HG02642 (cell line): ENCODE measurements around the gene ANO4.
"Not testable (repeated sequence)": the region's sequence is repeated elsewhere in the genome, so short reads cannot be mapped to it uniquely, and the experiment has no call there.

Experiments
- ATAC-seq: cut with Tn5 transposase; IDR thresholded peaks from one replicate; pipeline ENCODE4 v1.9.1; 2021; ENCODE audit warnings: mild to moderate bottlenecking; ENCODE audit not compliant: unreplicated experiment, poor library complexity

ANO4 gene

DNA sequence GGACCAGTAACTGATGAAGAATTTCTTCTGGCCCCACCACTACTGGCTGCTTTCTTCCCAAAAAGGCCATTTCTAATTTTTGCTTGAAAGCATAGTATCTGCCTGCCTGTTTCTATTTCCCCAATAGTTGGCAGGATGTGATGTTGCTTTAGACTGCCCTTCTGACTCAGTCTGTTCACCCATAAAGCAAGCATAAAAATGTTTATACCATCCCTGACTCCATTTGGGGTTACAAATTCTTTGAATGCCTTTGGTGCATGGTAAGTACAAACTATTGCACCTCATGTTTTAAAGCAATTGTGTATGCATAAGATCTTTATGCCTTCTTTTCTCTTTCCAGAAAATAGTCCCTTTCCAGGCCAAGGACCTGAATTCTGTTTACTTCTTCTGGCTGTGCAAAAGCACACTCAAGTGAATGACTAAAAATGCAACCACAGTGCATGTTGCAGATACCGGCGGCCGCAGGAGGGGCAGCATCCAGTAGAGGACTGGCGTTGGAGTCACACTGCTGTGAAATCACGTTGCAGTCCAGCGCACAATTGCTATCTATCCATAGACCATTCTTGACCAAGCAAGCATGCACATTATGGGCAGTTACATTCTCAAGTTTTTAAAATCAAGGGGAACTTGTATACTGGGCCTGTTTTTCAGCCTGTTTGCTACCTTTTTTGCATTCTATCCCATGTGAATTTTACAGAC, 333.1 kb downstream of the ANO4 start:
- no peak for ATAC-seq

DNA sequence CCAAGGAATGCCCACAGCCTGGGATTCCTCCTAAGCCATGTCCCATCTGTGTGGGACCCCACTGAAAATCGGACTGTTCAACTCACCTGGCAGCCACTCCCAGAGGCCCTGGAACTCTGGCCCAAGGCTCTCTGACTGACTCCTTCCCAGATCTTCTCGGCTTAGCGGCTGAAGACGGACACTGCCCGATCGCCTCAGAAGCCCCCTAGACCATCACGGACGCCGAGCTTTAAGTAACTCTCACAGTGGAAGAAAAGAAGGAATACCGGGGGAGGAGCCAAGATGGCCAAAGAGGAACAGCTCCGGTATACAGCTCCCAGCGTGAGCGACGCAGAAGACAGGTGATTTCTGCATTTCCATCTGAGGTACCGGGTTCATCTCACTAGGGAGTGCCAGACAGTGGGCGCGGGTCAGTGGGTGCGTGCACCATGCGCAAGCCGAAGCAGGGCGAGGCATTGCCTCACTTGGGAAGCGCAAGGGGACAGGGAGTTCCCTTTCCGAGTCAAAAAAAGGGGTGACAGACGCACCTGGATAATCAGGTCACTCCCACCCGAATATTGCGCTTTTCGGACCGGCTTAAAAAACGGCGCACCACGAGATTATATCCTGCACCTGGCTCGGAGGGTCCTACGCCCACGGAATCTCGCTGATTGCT, 351.3 kb downstream of the ANO4 start:
- ATAC-seq = not testable (repeated sequence)

DNA sequence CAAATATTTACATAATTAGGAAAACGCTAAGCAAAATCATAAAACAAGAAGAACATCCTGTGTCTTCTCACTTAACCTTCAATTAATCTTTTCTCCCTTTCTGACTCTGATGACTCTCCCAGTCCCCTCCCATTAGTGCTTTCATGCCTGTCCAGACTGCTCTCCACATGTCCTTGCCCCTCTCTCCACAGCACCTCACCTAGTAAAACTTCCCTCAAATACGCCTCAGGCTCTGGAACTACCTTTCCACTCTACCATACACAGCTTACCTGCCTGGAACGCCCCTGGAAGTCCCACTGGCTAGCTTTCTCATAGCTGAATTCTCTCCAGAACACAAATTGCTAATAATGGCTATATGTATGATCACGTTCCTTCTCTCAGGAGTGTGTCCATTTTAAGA, 370.7 kb downstream of the ANO4 start:
- ATAC-seq = no peak

DNA sequence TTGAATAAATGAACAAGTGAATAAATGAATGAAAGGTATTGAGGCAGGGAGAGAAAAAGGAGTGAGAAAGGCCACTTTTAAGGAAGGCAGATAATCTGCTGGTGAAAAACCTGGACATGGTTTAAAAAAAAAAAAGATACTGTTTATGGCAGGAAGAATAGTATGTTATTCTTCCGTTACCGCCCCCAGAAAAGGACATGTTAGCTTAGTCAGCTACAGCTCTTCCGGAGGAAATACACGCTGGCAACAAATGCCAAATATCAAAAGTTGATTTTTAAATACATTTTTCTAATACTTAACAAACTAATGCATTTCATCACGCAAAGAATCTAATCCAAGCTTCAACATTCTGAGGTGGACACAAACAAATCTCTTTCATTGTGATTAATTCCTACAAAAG, 372.3 kb downstream of the ANO4 start:
- no peak for ATAC-seq

DNA sequence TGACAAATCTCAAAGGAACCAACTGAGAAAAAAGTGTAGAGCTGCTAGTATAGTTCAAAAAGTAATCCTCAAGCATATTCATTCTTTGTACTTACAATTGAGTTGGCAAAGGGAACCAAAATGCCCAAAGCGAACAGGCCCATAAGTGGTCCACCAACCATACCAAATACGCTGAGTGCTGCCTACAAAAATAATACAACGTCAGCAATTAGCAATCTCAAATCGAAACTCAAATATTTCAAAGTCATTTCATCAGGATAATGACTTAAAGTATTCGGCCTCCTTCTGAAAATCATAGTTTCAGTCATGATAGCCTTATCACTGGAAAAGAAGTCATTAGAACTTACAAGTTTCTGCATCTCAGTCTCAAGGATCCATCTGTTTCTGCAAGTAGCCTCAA, 373.4 kb downstream of the ANO4 start:
- ATAC-seq = no peak

DNA sequence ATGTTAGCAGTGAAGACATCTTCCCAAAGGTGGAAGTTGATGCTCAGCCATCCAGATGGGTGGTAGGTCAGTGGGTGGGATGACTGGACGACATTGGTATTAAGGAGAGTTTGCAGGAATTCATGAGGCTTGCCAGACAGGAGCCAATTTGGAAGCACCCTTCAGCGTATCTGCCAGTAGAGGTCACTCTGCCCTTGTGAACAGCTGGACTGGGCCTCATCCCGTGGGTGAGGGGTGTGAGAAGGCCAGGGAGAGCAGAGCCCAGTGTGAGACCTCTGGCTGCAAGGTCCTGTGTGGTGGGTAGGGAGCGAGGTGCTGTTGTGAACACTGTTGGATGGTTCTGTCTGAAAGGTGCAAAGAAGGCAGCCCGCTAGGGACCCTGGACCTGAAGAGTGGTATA, 377.7 kb downstream of the ANO4 start:
- ATAC-seq = no peak

DNA sequence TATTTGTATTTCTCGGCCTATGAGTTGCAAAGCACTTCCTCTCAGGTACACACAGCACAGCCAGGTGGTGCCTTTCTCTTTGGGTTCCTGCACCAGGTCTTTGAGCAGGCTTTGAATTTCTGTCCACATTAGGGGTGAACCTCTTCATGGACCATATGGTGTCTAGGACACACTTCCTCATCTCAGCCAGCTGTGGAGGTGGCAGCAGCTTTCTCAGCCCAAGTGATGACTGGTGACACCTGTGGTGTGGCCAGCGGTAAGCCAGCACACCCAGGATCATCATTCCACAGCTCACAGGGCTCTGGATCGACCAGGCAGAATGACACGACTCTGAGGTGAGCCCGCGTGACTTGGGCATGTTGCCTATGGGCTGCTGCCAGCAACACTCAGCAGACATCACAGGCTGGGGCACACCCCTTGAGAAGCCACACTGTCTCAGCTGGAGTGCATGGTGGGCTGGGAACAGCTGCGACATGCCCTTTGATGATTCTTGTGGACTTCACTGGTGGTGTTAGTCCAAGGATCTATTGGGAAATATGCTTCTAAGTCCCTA, 378.7 kb downstream of the ANO4 start:
- ATAC-seq = no peak

DNA sequence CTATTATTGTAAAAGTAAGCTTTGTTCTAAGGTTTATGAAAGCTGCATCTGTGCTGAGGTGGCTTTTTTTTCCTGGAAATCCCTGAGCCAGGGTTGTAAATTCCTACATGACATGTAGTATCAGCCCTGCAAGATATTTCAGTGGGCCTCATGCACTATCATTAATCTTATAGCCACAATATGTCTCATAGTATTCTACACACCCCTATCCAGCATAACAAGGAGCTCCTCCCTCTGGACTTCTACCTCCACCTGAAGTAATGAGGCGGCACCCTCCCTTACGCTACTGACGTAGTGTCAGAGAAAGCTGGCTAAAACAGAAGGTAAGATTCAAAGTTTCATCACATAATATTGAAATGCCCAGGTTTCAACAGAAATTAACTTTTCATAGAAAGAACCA, 380.0 kb downstream of the ANO4 start:
- ATAC-seq = no peak
